Measurements from ENCODE around the gene YWHAH. TPM values are rescaled to one million over a fixed set of nuclear protein-coding genes. Genes with fewer than 3 reads are reported as not detected.

Gene YWHAH
- total and polyA plus RNA-seq, 9 of the 15 experiments (the other 6 are each of a cell fraction or from before 2014, with no cell fraction given) = 32.0 to 177 (median 114) TPM

DNA sequence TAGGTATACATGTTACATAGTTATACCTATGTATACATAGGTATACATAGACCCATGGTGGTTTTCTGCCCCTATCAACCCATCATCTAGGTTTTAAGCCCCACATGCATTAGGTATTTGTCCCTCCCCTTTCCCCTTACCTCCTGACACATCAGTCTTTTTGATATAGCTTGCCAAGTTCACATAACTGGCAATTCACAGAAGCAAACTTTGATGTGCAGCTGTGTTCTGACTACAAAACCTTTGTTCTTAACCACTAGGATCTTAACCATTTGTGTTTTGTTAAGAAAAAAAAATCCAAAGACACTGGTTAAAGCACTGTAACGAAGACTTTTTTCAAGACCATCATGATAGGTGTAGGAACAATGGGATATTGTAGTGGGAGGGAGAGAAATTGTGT, 55.8 kb downstream of the YWHAH start:
- Histone ChIP-seq H3K36me3 (ENCODE audit: control insufficient read depth, insufficient read depth, low read length) (no peaks in the 10 kb centered on the region), H3K4me2 (ENCODE audit: insufficient read depth, low read length) (no peak overlapping the region), H3K79me2 (ENCODE audit: control insufficient read depth, insufficient read depth, low read length) (no peaks in the 10 kb centered on the region), H3K4me3 (no peak overlapping the region), H3K9me3 (replicated peaks; ENCODE audit: control insufficient read depth, insufficient read depth, low read depth, low read length) (no peaks in the 10 kb centered on the region), H4K20me1 (replicated peaks; ENCODE audit: control insufficient read depth, insufficient read depth, low read length) (no peaks in the 10 kb centered on the region), H3K9ac (ENCODE audit: insufficient read depth in 1 of 2, low read depth in 2 of 2, low read length in 2 of 2) (no peak overlapping the region), H3K9me1 (ENCODE audit: control insufficient read depth, insufficient read depth, low read length) (no peaks in the 10 kb centered on the region), H2AFZ (ENCODE audit: low read depth, low read length) (no peak overlapping the region), H3K27me3 (ENCODE audit: control insufficient read depth in 2 of 2, insufficient read depth in 2 of 2, low read length in 2 of 2) (no peaks in the 10 kb centered on the region), H3K4me1 (replicated peaks in 1 of 2; ENCODE audit: control insufficient read depth in 2 of 2, insufficient read depth in 2 of 2, low read length in 2 of 2) (no peaks in the 10 kb centered on the region), H3K27ac (ENCODE audit: extremely low read depth, low read depth, low read length) (no peak overlapping the region)
- in situ Hi-C loops (cut with MboI) = no loop called here
- ATAC-seq (no peak), FAIRE-seq (no peak), DNase-seq (ENCODE audit: extremely low read depth in 1 of 4, low spot score in 3 of 4) (no peak)
- BruUV-seq (replicated peaks) = no TSS peak
- WGBS (ENCODE audit: insufficient coverage, low coverage, missing lambda C conversion rate) = no CpG with 5 or more reads among the region's 1 CpG
- ChIA-PET CTCF (ENCODE audit: low intra/inter-chr PET ratio) (no interaction called here), POLR2A (no interaction called here)
- TF ChIP-seq, protein P1, sequence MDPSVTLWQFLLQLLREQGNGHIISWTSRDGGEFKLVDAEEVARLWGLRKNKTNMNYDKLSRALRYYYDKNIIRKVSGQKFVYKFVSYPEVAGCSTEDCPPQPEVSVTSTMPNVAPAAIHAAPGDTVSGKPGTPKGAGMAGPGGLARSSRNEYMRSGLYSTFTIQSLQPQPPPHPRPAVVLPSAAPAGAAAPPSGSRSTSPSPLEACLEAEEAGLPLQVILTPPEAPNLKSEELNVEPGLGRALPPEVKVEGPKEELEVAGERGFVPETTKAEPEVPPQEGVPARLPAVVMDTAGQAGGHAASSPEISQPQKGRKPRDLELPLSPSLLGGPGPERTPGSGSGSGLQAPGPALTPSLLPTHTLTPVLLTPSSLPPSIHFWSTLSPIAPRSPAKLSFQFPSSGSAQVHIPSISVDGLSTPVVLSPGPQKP (CRISPR knock-in tag; IDR thresholded peaks at IDR 0.05) = no peak
- TF ChIP-seq GABPB1 (CRISPR knock-in tag; IDR thresholded peaks at IDR 0.05) = no peak
- no peak for TF ChIP-seq HNRNPLL (IDR thresholded peaks at IDR 0.05; ENCODE audit: low read depth, low read length, poor library complexity, severe bottlenecking)
- TF ChIP-seq POLR2A (conservative IDR thresholded peaks at IDR 0.05) = no peak
- no peak for TF ChIP-seq ZNF124 (CRISPR knock-in tag; IDR thresholded peaks at IDR 0.05)
- no peak for TF ChIP-seq PRMT5 (CRISPR knock-in tag; IDR thresholded peaks at IDR 0.05)
- no peak for TF ChIP-seq ZNF384 (IDR thresholded peaks at IDR 0.05; ENCODE audit: low read depth, low read length)
- TF ChIP-seq ZC3H8 (IDR thresholded peaks at IDR 0.05) = no peak
- no peak for TF ChIP-seq MECOM (CRISPR knock-in tag; IDR thresholded peaks at IDR 0.05)
- TF ChIP-seq E4F1 (CRISPR knock-in tag; IDR thresholded peaks at IDR 0.05; ENCODE audit: borderline replicate concordance) = no peak
- TF ChIP-seq THRA (IDR thresholded peaks at IDR 0.05) = no peak
- TF ChIP-seq ZNF75A (CRISPR knock-in tag; IDR thresholded peaks at IDR 0.05) = no peak
- TF ChIP-seq STAG1 (CRISPR knock-in tag; IDR thresholded peaks at IDR 0.05; ENCODE audit: borderline replicate concordance) = no peak
- TF ChIP-seq MEF2D (tag; conservative IDR thresholded peaks at IDR 0.05; ENCODE audit: low read depth) = no peak
- TF ChIP-seq, protein P2, sequence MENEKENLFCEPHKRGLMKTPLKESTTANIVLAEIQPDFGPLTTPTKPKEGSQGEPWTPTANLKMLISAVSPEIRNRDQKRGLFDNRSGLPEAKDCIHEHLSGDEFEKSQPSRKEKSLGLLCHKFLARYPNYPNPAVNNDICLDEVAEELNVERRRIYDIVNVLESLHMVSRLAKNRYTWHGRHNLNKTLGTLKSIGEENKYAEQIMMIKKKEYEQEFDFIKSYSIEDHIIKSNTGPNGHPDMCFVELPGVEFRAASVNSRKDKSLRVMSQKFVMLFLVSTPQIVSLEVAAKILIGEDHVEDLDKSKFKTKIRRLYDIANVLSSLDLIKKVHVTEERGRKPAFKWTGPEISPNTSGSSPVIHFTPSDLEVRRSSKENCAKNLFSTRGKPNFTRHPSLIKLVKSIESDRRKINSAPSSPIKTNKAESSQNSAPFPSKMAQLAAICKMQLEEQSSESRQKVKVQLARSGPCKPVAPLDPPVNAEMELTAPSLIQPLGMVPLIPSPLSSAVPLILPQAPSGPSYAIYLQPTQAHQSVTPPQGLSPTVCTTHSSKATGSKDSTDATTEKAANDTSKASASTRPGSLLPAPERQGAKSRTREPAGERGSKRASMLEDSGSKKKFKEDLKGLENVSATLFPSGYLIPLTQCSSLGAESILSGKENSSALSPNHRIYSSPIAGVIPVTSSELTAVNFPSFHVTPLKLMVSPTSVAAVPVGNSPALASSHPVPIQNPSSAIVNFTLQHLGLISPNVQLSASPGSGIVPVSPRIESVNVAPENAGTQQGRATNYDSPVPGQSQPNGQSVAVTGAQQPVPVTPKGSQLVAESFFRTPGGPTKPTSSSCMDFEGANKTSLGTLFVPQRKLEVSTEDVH (IDR thresholded peaks at IDR 0.05; ENCODE audit: low read depth, partially characterized antibody) = no peak
- no peak for TF ChIP-seq GABPB2 (CRISPR knock-in tag; conservative IDR thresholded peaks at IDR 0.05)
- intact Hi-C loops (cut with micrococcal nuclease) = no loop called here
